WI38 (cell line): Measurements from ENCODE around the gene COL18A1.

ENCODE experiments used
- H3K4me3 ChIP-seq: 2 replicates; pipeline ENCODE4 v1.5.1; 2011; ENCODE audit warnings: low read depth, mild to moderate bottlenecking, control low read depth, low read length
- TF ChIP-seq, protein P1 (sequence below): IDR thresholded peaks from 2 replicates; pipeline ENCODE4 v1.5.1; 2012; ENCODE audit warnings: low read depth, mild to moderate bottlenecking, control low read depth, low read length

COL18A1 gene

DNA sequence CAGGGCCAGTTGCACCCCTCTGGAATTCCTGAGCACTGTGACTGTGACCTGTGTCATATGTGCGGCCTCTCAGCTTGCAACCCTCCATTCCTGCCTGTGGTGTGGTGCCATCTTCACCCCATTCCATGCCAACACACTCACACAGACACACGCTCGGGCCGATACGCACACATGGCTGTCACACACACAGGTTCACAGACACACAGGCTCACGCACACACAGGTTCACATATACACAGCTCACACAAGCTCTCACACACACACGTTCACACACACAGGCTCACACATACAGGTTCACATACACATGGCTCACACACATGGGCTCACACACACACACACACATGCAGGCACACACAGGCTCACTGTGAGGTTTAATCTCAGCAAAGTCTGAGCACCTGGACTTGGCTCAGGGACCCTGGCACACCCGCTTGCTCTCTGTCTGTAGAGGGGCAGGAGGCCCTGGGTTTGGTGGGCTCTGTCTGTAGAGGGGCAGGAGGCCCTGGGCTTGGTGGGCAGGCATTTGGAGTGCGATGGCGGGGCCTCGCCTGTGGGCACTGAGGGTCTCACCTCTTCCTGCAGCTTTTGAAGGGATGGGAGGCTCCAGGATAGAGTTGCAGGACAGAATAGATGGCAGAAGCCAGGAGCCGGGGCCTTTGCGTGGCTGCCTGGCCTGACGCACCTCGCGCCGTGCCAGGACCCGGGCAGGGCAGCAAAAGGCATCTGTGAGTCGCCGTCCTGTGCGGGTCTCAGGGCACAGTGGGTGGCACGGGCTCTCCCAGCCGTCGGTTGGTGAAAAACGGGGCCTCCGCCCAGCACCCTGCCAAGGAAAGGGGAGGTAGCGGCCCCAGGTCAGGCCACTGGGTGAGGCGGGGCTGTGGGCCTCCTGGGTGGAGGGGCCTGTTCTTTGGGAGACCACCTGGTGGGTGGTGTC, 17.1 kb downstream of the COL18A1 start:
- H3K4me3 ChIP-seq, result no peak overlapping the region
- TF ChIP-seq, protein P1, sequence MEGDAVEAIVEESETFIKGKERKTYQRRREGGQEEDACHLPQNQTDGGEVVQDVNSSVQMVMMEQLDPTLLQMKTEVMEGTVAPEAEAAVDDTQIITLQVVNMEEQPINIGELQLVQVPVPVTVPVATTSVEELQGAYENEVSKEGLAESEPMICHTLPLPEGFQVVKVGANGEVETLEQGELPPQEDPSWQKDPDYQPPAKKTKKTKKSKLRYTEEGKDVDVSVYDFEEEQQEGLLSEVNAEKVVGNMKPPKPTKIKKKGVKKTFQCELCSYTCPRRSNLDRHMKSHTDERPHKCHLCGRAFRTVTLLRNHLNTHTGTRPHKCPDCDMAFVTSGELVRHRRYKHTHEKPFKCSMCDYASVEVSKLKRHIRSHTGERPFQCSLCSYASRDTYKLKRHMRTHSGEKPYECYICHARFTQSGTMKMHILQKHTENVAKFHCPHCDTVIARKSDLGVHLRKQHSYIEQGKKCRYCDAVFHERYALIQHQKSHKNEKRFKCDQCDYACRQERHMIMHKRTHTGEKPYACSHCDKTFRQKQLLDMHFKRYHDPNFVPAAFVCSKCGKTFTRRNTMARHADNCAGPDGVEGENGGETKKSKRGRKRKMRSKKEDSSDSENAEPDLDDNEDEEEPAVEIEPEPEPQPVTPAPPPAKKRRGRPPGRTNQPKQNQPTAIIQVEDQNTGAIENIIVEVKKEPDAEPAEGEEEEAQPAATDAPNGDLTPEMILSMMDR, result no peak

DNA sequence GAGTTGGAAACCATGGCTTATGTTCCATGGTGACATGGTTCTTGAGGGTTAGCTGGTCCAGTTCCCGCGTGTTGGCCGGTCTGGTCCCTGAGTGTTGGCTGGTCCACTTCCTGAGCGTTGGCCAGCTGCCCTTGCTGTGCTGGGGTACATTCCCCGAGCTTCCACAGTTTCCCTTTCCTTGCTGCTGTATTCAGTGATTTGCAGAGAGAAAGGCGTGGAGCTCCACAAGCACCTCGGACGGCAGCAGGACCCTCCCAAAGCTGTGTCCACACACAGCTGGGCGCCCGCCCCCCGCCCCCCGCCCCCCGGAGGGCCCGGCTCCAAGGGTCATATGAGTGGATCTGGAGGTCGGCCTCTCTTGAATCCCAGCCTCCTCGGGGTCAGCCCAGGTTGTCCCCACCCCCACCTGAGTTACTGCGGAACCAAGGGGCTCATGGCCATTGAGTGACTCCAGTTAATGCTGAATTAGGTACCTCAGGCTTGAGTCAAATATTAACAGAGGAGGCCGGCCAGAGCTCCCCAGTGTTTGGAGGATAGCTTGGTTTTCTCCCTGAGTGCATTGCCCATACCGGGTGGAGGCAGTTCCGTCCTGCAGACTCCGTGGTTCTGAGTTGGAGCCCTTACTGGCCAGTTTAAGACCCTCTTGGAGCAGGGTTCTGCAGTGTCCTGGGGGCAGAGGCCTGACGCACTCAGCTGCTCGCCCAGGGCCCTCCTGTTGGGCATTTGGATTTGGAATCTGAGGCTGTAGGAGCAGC, 18.4 kb downstream of the COL18A1 start:
- TF ChIP-seq, protein P1, result no peak
- H3K4me3 ChIP-seq, result no peak overlapping the region

DNA sequence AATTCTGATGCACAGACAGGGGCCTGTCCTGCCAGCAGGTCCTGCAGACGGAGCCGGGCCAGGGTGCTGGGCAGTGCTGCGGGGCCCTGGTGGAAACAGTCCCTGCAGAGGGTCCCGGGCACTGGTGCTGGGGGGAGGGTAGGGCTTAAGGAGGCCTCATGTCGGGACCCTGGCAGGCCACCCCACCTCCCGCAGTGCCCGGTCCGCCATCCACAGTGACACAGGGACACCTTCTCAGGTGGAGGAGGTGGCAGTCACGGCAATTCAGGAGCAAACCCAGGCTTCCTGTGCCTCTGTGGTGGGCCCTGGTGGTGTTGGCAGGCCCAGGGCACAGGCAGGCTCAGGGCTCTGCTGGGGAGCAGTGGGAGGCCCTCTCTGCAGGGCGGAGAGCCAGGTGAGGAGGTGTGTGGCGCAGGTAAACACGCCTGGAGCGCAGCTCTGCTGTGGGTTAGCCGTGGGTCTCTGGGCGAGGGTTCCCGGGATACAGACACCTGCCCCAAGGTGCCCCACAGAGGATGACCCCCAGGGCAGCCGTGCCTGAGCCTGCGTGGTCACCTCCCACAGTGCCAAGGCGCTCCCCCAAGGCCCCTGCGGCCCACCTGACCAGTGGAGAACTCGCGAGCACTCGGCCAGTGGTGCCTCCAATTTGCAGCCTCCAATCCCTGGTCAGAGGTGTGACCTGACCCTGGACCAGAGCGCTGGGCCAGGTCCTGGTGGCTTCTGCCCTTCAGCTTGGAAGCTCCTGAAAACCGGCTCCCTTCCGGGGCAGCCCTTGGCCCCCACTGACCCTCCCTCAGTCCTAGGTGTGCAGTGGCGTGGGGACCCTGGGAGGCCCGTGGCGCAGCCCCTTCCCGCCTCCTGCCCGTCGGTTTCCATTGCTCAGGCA, 19.2 kb downstream of the COL18A1 start:
- TF ChIP-seq, protein P1, result no peak
- no peak overlapping the region for H3K4me3 ChIP-seq

DNA sequence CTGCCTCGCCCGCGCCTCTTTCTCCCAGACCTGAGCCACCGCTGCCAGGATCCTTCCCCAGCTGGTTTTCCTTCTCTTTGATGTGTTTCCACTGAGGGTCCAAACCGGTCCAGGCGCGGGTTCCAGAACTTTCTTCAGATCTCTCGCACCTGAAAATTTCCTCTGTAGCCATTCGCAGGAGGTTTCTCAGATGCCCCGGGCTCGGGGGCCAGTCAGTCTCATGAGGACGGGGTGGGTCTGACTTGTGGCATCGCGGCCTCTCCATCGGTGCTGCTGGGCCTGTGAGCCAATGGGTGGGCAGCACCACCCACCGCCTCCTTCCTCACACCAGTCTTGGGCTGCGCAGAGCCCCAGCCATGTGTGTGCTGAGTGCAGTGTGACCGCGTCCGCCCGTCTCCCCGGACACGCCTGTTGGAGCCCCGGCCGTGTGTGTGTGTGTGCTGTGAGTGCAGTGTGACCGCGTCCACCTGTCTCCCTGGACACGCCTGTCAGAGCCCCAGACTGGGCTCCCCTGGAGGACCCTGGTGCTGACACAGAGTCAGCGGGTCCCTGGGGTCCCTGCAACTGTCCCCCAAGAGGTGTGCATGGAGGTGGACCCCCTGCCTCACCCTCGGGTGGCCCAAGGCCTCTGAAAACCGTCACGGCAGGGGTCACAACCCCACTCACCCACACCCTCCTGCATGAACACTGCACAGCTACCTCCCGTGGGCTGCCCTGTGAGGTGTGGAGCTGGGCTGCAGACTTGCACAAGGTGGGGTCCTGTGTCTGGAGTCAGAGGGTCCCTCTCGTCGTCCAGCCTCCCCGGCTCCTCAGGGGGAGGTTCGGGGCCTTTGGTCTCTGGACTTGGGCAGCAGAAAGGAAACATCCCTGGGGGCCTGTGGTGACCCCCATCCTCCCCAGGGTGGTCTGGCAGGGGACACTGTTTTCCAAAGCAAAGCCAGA, 20.2 kb downstream of the COL18A1 start:
- TF ChIP-seq, protein P1, result no peak

DNA sequence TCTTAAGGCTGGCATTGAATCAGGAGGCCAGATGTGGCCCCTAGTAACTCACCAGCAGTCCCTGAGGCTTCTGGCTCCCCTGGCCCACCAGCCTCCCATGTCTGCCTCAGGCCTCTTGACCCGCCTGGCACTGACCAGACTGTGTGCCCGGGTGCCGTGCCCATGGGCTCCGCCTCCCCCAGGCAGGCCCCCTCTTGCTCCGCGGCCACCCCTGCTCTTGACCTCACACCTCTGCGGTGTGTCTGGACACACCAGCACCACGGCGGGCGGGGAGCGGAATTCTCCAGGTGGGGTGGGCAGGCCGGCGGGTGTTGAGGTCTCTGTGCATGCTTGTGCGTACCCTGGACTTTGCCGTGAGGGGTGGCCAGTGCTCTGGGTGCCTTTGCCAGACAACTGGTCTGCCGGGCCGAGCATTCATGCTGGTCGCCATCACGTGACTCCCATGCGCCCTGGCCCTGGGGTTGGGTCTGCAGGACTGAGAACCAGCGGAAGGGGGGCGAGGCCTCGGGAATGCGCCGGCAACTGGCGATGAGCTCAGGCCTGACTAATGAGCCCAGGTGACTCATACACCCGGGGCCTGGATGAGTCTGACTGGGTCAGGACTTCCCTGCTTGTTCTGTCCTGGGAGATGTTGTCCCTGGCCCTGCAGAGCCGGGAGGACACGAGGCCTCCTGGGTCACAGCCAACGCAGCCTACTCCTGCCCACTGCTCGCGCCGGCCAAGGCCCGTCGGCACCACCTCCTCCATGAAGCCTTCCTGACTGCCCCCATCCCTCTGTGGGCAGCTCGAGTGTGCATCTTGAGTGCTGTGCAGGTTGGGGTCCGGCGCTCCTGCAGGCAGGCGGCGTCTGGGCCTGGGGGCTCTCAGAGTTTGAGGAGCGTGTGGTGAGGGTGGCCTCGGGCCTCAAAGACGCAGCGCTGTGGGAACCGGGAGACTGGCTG, 22.6 kb downstream of the COL18A1 start:
- H3K4me3 ChIP-seq, result no peak overlapping the region
- TF ChIP-seq, protein P1, result no peak

More for the DNA sequence above, 20.2 kb downstream of the COL18A1 start:
- no peak overlapping the region for H3K4me3 ChIP-seq
